HG03521 (cell line): ENCODE measurements around the gene NKPD1.

Experiments used
- ATAC-seq: cut with Tn5 transposase; IDR thresholded peaks from one replicate; pipeline ENCODE4 v1.9.1; 2021; ENCODE audit warnings: mild to moderate bottlenecking, moderate library complexity; ENCODE audit not compliant: unreplicated experiment

Gene NKPD1

DNA sequence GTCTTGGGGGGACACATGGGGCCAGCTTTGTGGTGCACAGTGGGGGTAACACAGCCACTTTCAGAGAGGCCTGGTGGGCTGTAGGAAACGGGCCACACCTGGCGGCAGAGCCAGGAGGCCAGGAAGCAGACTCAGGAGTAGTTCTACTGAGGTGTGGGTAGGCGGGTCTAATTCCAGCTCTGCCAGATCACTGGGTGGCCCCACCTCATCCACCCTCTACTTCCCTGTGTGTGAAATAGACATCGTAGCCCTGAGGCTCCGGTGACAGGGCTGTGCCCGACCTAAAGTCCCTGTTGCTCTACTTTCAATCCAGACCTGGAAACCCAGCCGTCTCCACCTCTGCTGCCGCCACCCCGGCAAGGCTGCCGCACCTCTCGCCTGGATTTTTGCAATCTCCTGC is 4.0 kb downstream of the NKPD1 start:
- ATAC-seq: no peak

DNA sequence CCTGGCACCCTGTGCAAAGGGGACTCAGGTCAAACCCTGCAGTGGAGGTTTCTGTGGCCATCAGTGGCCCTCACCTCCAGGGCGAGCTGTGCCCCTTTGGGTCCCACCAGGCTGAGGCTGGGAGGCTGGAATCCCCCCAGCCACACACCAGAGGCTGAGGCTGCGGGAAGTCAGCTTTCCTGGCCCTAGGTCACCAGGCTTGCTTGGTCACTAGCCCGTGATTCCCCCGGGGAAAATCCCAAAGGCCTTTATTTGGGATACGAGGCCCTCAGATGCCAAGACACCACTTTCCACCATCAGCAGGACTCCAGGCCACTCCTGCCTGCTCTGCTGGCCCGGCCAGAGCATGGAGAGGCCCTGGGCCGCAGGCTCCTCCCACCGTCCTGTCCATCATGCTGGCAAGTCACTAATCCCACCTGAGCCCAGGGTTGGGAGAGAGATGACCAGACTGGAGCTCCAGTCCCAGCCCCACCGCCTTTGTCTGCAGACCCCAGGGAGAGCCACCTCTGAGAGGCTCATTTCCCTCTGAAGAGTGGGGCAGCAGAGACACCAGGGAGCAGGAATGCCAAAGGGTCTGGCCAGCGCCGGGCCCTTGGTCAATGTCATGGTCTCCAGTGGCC is 4.7 kb downstream of the NKPD1 start:
- ATAC-seq: no peak

DNA sequence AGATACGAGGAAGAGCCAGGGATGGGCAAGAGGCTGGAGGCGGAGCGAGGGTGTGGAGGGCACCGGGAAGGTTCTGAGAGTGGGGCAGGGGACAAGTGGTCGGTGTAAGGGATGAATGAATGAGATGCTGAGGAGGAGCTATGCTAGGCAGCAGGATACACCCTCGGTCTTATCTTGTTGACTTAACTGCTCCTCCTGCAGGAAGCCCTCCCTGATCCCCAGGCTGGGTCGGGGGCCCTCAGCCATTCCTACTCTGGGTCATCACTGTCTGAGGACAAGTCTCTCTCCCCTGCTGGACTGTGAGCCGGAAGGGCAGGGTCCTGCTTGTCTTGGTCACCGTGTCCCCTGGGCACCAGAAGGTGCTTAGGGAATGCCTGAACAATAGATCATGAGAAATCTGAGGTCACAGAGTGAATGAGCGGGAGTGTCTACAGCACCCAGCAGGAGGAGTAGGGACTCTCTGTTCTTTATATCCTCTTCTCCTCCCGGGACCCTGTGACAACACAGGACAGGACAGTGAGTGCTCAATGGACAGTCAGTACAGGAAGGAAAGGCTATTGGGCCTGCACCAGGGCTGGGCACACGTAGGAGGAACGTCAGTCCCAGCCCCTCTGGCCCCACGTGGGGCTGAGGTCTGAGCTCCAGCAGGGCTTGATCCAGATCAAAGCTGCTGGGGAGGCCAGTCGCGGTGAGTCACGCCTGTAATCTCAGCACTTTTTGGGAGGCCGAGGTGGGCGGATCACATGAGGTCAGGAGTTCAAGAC is 6.5 kb downstream of the NKPD1 start:
- no peak for ATAC-seq

DNA sequence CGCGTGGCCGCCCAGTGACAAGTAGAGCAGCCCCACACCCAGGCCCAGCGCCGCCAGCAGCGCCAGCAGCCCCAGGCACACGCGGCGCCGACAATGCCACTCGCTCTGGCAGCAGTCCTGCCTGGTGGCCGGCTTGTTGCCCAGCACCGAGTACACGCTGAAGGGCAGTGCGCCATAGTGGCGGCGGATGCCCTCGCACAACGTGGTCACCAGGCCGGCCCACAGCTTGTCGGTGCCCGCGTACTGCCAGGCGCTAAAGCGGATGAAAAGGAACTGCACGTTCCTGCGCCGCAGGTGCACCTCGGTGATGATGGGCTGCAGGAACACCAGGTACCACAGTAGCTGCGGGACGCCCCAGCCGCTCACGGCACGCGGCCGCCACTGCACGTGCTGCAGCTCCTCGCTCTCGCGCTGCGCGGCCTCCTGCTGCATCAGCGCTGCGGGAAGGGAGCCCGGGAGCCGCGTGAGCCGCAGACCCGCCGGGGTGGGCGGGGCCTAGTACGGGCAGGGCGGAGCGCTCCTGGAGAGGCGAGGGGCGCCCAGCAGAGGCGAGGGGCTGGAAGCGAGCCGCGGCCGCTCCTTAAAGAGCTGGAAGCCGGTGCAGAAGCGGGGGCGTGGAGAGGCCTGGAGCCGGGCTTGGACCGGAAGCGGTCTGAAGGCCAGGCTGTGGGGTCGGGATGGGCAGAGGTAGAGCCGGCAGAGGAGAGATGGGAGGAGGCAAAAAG is 7.3 kb downstream of the NKPD1 start:
- ATAC-seq: no peak

DNA sequence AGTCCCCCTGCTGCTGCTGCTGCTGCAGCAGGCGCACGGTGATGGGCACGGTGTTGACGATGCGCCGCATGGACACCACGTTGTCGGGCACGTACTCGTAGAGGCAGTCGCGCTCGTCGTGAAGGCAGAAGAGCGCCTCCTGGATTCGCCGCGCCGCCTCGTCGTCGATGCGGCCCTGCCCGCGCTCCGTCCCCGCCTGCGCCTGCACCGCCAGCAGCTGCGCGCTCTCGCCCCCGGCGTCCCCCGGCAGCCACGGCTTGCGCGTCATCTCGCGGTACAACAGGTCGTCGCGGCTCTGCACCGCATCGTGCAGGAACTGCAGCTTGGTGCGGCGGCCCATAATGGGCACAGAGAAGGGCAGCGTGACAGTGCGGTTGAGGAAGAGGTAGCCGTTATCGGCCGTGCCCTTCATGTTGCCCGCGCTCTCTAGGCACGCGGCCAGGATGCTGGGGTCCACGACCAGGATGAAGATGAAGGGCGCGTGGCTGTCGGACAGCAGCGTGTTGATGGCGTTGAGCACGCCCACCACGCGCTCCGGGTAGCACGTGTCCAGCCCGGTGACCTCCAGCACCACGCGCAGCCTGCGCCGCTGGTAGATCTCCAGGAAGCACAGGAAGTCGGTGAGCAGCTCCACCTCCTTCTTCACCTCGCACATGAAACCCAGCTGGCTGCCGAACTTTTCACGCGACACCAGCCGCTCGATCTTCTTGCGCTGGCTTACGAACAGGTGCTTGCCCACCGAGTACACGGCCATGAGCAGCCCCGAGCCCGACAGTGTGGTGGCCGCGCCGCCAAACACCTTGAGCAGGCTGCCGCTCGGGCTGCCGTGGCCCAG is 8.1 kb downstream of the NKPD1 start:
- ATAC-seq: no peak

DNA sequence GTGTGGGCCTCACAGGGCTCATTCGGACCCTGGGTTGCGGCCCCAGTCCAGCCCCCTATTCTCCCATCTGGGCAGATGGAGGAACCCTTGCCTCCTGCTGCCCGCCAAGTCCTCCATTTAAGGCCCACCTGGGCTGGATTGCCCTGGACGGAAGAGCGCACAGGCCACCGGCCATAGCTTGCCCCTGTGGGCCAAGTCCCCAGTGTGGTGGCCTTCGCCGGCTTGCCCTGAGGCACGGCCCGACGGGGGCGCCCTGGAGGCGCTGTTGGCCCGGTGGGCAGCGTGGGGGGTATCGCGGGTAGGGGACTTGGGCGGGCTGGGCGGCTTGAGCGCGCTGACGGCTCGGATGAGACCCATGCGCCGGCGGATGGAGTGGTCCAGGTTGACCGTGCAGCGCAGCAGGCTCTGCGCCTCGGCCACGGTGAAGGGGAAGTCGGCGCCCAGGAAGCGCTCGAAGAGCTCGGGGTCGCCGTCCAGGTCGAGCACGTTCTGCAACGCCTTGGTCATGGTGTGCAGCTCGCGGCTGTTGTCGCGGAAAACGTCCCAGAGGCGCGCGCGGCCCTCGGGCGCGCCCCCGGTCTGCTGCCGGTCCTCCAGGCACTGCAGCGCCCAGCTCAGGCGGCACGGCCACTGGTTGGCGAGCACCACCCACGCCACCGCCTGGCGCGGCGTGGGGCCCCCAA is 8.8 kb downstream of the NKPD1 start:
- no peak for ATAC-seq

DNA sequence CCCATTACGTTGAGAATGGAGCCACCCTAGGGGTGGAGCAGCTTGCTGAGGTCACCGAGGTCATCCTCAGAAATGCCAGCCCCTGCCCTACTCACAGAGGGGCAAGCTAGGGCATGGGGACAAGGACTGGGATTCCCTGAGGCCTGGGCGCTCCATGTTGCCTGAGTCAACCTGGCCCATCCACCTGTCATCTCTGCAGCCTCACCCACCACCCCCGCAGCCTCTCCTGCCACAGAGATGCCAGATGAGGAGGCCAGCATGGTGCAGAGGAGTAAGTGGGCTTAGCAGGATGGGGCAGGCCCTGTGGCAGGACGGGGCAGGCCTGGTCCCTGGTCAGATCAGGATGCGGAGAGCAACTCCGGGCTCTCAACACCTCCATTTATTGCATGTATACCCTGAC is 9.5 kb downstream of the NKPD1 start:
- no peak for ATAC-seq

DNA sequence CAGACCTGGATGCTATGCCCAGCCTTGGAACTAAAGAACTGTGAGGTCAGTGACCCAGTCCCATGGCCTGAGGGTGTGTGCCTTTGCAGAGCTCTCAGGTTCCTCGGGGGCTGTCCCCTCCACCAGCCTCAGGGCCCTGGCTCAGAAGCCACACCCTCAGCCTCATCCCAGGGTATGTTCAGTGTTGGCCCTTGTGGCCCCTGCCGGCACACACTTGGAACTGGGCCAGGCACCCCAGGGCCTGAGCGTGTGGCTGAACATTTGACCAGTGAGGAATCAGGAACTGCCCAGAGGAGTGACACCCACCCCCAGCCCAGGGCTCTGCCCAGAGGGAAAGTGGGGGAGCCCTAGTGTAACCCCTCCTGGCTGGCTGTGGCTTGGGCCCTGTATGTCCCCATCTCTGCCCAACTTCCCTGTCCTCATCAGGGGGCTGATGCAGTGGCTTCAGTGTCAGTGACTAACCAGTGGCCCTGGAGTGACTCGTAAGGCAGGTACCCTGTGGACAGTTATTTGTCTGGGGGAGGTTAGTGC is 10.0 kb downstream of the NKPD1 start:
- ATAC-seq: no peak

DNA sequence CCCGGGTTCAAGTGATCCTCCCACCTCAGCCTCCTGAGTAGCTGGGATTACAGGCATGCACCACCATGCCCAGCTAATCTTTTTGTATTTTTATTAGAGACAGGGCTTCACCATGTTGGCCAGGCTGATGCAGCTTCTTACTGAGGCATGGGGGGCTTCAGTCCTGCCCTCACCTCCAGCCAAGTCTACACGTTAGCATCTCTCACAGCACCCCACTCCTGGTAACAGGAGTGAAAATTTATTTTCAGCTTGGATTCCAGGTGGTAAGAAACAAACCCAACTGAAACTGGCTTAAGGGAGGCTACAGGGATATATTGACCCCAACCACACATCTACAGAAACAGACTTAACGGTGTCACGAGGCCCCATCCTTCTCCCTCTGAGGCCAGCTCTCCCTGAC is 10.6 kb downstream of the NKPD1 start:
- ATAC-seq: no peak

DNA sequence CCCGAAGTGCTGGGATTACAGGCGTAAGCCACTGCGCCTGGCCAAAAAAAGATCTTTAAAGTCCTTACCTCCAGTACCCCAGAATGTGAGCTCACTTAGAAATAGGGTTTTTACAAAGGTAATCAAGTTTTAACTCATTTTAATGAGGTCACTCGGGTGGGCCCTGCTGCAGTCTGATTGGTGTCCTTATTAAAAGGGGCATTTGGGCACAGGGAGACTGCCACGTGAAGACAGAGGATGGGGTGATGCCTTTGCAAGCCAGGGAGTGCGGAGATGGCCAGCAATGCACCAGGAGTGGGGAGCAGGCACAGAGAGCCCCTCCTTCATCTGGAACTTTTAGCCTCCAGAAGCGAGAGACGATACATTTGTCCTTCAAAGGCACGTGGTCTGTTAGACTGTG is 11.7 kb downstream of the NKPD1 start:
- ATAC-seq: no peak

DNA sequence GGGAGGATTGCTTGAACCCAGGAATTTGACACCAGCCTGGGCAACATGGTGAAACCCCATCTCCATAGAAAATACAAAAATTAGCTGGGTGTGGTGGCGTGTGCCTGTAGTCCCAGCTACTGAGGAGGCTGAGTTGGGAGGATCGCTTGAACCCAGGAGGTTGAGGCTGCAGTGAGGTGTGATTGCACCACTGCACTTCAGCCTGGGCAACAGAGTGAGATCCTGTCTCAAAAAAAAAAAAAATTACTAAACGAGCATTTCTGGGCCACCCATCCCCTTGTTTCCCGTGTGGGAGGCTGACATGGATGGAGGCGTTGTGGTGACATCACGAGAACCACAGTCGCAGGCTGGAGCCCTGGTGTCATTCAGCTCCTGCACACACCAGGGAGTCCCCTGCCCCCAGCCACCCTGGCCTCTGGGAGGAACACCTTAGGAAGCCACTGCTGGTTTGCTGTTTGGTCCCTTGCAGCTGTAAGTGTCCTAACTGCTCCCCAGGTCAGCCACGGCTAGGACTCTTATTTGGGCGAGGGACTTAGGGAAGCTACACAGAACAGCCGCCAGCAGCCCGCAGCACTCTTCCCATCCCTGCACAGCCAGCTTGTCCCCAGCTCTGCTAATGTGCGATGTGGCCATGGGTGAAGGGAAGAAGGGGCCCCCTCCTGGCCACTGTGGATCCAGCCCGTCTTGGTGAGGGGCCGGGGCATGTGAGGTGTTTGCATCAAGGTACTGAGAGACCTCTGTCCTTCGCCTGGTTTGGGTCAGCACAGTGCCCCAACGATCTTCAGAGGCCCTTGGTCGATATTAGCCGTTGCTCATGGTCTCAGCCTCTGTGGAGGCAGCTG is 12.7 kb downstream of the NKPD1 start:
- no peak for ATAC-seq

DNA sequence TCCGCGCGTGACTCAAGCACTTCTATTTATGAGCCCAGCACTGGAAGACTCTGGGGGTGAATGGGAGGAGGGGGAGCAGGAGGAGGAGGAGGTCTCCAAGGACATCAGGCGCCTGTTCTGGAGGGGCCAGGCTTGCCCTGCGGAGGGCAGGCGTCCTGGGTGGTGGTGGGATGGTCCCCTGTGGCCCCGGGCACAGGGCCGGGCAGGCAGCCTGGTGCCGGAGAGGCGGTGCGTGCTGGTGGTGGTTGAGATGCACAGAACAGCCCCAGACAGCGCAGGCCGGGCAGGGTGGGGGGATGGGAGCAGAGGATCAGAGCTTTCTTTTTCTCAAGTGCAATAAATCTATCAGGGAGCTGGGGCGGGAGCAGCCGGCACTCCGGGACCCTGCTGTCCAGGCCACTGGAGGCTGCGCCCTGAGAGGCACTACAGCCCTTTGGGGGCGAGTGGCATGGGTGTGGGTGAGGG is 14.0 kb downstream of the NKPD1 start:
- no peak for ATAC-seq

DNA sequence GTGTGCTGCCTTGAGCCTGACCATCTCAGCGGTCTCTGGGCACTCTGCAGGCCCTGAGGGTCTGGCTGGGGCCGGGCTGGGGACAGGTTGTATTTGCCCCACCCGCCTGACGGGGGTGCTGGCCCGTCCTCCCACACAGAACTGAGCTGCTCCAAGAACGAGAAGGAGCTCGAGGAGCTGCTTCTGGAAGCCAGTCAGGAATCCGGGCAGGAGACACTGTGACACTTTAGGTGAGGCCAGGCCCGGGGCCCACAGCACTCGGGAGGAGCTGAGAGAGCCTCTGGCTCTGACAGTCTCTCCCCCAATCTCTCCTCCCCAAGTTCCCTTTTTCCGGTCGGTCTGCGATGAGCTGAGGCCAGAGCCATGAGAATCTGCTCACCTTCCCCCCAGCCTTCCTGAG is 14.5 kb downstream of the NKPD1 start:
- ATAC-seq: no peak

DNA sequence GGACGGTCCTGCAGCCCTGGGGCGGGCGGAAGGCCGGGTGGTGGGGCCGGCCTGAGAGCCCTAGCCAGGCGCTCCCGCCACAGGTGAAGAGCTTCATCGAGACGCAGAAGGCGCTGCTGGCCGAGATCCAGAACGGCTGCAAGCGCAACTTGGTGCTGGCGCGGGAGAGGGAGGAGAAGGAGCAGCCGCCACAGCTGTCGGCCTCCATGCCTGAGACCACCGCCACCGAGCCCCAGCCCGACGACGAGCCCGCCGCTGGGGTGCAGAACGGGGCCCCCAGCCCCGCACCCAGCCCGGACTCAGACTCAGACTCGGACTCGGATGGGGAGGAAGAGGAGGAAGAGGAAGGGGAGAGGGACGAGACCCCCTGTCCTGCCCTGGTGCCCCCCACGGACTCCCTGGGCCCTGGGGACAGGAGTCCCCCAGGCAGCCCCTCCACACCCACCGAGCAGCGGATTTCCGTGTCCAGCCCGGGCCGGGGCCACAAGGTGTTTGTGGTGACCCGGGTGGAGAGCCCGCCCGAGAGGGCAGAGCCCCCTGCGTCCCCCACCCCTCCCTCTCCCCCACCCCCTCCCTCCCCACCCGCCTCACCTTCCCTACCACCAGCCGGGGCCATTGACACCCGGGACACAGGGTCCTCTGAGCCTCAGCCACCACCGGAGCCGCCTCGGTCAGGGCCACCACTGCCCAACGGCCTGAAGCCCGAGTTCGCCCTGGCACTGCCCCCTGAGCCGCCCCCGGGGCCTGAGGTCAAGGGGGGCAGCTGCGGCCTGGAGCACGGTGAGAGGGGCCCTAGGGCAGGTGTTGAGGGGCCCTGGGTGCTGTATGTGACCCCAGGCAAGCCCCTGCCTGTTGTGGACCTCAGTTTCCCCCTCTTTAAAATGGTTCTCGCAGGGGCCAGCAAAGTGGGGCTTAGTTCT is 15.3 kb downstream of the NKPD1 start:
- no peak for ATAC-seq

DNA sequence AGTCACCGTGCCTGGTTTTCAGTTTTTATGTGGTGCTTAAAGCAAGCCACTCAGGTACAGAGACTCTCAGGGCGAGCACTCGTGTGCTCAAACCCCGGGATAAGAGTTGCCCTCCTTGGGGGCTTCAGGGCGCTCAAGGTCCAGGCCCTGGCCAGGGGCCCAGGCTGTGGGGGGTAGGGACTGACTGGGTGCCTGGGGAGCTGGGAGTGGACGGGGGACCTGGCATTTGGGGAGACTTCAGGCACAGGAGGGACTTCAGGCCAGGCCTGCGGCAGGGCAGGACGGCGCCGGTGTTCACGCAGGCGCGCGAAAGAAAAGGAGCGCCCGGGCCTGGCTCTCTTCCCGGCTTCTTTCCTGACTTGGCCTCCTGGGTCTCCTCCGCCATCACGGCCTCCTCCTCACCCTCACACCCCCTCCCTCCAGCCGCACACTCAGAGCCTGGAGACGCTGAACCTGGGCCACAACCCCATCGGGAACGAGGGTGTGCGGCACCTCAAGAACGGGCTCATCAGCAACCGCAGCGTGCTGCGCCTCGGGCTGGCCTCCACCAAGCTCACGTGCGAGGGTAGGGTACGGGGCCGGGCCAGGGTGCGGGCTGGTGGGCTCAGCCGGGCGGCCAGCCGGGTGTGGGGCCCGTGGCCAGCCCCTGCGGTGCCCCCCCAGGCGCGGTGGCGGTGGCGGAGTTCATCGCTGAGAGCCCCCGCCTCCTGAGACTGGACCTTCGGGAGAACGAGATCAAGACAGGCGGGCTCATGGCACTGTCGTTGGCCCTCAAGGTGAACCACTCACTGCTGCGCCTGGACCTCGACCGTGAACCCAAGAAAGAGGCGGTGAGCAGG is 16.1 kb downstream of the NKPD1 start:
- ATAC-seq: no peak

DNA sequence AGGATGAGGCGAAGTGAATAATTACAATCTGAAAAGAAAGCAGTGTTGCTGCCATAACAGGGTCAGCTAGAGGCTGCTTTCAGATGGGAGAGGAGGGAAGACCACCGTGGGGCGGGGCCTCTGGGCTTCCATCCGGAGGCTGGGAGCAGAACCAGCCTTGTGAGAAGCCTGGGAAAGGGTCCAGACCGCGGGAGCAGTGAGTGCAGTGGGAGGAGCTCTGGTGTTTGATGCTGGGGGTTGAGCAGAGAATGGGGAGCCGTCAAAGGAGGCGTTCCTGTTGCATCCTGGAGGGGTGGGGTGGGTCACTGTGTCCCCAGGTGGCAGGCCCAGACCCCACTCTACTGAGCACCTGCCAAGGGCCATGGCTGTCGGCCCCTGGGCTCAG is 18.1 kb downstream of the NKPD1 start:
- ATAC-seq: no peak

DNA sequence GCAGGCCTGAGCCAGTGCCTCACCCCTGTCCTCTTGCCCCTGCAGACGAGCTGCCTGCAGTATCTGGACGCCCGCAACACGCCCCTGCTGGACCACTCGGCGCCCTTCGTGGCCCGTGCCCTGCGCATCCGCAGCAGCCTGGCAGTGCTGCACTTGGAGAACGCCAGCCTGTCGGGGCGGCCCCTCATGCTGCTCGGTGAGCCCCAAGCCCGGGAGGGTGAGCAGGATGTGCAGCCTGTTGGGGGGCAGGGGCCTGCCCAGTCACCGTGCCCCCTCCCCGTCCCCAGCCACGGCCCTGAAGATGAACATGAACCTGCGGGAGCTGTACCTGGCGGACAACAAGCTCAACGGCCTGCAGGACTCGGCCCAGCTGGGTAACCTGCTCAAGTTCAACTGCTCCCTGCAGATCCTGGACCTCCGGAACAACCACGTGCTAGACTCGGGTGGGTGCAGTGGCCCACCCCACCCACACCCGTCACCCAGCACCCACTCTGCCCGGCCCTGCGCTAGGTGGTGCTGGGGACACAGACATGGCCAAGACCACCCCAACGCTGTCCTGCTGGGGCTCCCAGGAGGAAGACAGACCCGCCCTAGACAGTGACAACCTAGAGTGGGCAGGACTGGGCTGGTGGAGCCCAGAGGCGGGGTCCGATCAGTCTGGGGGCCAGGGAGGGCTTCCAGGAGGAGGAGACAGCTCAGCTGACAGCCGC is 18.6 kb downstream of the NKPD1 start:
- no peak for ATAC-seq
